ENCODE data around the gene CHCHD3. TPM values are rescaled to one million over a fixed set of nuclear protein-coding genes. Genes with fewer than 3 reads are reported as not detected.

Gene CHCHD3
- polyA plus RNA-seq, 2 of the 4 experiments (the other 2 are of a cell fraction) = 96.7 to 139 TPM

DNA sequence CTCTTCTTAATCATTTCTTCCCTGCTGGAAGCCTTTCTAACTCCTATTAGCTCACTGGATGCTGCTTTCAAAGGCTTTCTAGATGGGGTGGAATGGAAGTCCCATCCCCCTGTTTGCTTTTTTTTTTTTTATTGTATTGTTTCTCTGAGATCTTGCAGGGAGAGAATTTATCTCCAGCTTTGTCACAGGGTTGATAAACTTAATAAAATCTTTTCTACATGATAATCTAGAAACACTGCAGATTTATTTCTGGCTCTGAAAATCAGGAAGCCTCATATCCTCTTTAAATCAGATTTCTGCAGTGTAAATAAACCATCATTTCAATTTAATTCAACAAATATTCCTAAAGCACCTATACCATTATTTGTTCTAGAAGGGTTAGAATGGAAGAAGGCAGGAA is 37.2 kb upstream of the CHCHD3 start:
- CTCF ChIA-PET = no interaction called here
- Histone ChIP-seq H3K27ac (no peak overlapping the region), H3K9me3 (no peaks in the 10 kb centered on the region), H3K4me3 (no peak overlapping the region), H3K4me2 (no peak overlapping the region), H3K4me1 (no peaks in the 10 kb centered on the region)
- DNase-seq (ENCODE audit: low read depth in 1 of 2, low spot score in 1 of 2) = no peak
- no peak for FAIRE-seq
- POLR2A ChIA-PET = no interaction called here
- TF ChIP-seq HDAC2 (IDR thresholded peaks at IDR 0.05) = no peak
- TF ChIP-seq CBX2 (IDR thresholded peaks at IDR 0.05; ENCODE audit: borderline replicate concordance, low read depth) = no peak
- TF ChIP-seq ZFP36 (IDR thresholded peaks at IDR 0.05; ENCODE audit: borderline replicate concordance, partially characterized antibody) = no peak
- no peak for TF ChIP-seq SMC3 (IDR thresholded peaks at IDR 0.05)
- TF ChIP-seq RCOR1 (IDR thresholded peaks at IDR 0.05; ENCODE audit: low read depth, low read length) = no peak
- TF ChIP-seq TP53 (CRISPR knock-in tag; IDR thresholded peaks at IDR 0.05) = no peak
- TF ChIP-seq HOXA7 (CRISPR knock-in tag; IDR thresholded peaks at IDR 0.05) = no peak
- TF ChIP-seq EHF (CRISPR knock-in tag; IDR thresholded peaks at IDR 0.05) = no peak
- TF ChIP-seq RAD21 (conservative IDR thresholded peaks at IDR 0.05 in 1 of 2, IDR thresholded peaks at IDR 0.05 in 1 of 2) = no peak
- TF ChIP-seq, protein P1, sequence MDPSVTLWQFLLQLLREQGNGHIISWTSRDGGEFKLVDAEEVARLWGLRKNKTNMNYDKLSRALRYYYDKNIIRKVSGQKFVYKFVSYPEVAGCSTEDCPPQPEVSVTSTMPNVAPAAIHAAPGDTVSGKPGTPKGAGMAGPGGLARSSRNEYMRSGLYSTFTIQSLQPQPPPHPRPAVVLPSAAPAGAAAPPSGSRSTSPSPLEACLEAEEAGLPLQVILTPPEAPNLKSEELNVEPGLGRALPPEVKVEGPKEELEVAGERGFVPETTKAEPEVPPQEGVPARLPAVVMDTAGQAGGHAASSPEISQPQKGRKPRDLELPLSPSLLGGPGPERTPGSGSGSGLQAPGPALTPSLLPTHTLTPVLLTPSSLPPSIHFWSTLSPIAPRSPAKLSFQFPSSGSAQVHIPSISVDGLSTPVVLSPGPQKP (IDR thresholded peaks at IDR 0.05; ENCODE audit: low read depth, low read length) = no peak
- TF ChIP-seq CHD4 (IDR thresholded peaks at IDR 0.05; ENCODE audit: borderline replicate concordance) = no peak
- no peak for TF ChIP-seq JUN (IDR thresholded peaks at IDR 0.05)
- TF ChIP-seq CEBPB (IDR thresholded peaks at IDR 0.05) = no peak
- ATAC-seq = no peak

GRCh38 chr7:133118261-133118660 is 36.4 kb upstream of the CHCHD3 start:
- TF ChIP-seq SMC3 (IDR thresholded peaks at IDR 0.05) (no peak), KDM1A (IDR thresholded peaks at IDR 0.05; ENCODE audit: low read depth) (no peak), TFCP2L1 (CRISPR knock-in tag; IDR thresholded peaks at IDR 0.05) (no peak), EP300 (IDR thresholded peaks at IDR 0.05) (no peak), ZSCAN20 (CRISPR knock-in tag; IDR thresholded peaks at IDR 0.05) (no peak), CTCF (IDR thresholded peaks at IDR 0.05) (no peak), ESRRA (IDR thresholded peaks at IDR 0.05; ENCODE audit: borderline replicate concordance, low read length) (no peak), PHF8 (IDR thresholded peaks at IDR 0.05; ENCODE audit: borderline replicate concordance, low read depth) (no peak), RFX5 (IDR thresholded peaks at IDR 0.05) (no peak), MYC (IDR thresholded peaks at IDR 0.05; ENCODE audit: borderline replicate concordance, low read length) (no peak), ZFP36 (IDR thresholded peaks at IDR 0.05; ENCODE audit: borderline replicate concordance, partially characterized antibody) (no peak), GATA3 (IDR thresholded peaks at IDR 0.05; ENCODE audit: borderline replicate concordance) (no peak), NFE2L2 (conservative IDR thresholded peaks at IDR 0.05; ENCODE audit: low read length) (no peak), NPAS2 (CRISPR knock-in tag; IDR thresholded peaks at IDR 0.05; ENCODE audit: borderline replicate concordance) (no peak), EHMT2 (IDR thresholded peaks at IDR 0.05; ENCODE audit: low read depth) (no peak), E2F6 (IDR thresholded peaks at IDR 0.05; ENCODE audit: borderline replicate concordance, low read depth) (no peak)
- TF ChIP-seq, protein P2, sequence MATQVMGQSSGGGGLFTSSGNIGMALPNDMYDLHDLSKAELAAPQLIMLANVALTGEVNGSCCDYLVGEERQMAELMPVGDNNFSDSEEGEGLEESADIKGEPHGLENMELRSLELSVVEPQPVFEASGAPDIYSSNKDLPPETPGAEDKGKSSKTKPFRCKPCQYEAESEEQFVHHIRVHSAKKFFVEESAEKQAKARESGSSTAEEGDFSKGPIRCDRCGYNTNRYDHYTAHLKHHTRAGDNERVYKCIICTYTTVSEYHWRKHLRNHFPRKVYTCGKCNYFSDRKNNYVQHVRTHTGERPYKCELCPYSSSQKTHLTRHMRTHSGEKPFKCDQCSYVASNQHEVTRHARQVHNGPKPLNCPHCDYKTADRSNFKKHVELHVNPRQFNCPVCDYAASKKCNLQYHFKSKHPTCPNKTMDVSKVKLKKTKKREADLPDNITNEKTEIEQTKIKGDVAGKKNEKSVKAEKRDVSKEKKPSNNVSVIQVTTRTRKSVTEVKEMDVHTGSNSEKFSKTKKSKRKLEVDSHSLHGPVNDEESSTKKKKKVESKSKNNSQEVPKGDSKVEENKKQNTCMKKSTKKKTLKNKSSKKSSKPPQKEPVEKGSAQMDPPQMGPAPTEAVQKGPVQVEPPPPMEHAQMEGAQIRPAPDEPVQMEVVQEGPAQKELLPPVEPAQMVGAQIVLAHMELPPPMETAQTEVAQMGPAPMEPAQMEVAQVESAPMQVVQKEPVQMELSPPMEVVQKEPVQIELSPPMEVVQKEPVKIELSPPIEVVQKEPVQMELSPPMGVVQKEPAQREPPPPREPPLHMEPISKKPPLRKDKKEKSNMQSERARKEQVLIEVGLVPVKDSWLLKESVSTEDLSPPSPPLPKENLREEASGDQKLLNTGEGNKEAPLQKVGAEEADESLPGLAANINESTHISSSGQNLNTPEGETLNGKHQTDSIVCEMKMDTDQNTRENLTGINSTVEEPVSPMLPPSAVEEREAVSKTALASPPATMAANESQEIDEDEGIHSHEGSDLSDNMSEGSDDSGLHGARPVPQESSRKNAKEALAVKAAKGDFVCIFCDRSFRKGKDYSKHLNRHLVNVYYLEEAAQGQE (IDR thresholded peaks at IDR 0.05) = no peak
- TF ChIP-seq, protein P3, sequence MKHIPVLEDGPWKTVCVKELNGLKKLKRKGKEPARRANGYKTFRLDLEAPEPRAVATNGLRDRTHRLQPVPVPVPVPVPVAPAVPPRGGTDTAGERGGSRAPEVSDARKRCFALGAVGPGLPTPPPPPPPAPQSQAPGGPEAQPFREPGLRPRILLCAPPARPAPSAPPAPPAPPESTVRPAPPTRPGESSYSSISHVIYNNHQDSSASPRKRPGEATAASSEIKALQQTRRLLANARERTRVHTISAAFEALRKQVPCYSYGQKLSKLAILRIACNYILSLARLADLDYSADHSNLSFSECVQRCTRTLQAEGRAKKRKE (CRISPR knock-in tag; IDR thresholded peaks at IDR 0.05; ENCODE audit: low read depth) = no peak
- Histone ChIP-seq H3K27ac (no peak overlapping the region), H3K4me2 (no peak overlapping the region), H3K4me1 (no peaks in the 10 kb centered on the region), H3K9me3 (no peaks in the 10 kb centered on the region), H3K4me3 (no peak overlapping the region)
- 68% methylated on average over 4 of the region's 5 CpGs for WGBS (ENCODE audit: missing lambda C conversion rate)
- no peak for ATAC-seq
- ChIA-PET CTCF (interaction anchor here (0.9 to 1.4 kb wide), 2 partner anchors 13 to 17 kb away, joined by 3 read pairs; no protein-coding TSS in a partner anchor), POLR2A (no interaction called here)
- FAIRE-seq = no peak
- no peak for DNase-seq (ENCODE audit: low read depth in 1 of 2, low spot score in 1 of 2)
